Caco-2 (cell line): ENCODE measurements around the gene TRPM1. TPM values are rescaled to one million over a fixed set of nuclear protein-coding genes. Genes with fewer than 3 reads are reported as not detected.

ENCODE experiments used
- BruUV-seq: library from RNA; stranded (reverse); fragments of 400-500 nt; replicated peaks from 2 replicates; lab custom pipeline; 2021; lab: Mats Ljungman, UMichigan
- CTCF ChIA-PET: fragments of 300-600 bp; sonication (Branson Sonifier 250); formaldehyde crosslinking; loops from one replicate; lab custom pipeline; 2022; ENCODE audit warnings: antibody characterized with exemption; lab: Charles Lee
- POLR2A ChIA-PET: fragments of 300-600 bp; sonication (Branson Sonifier 250); formaldehyde crosslinking; loops from one replicate; lab custom pipeline; 2022; ENCODE audit warnings: antibody characterized with exemption; lab: Charles Lee
- DNase-seq, 2 experiments: peaks; one replicate each; pipeline versions ENCODE4 v3.0.0 to v3.0.0-alpha.2; 2020 to 2022
- H3K27me3 ChIP-seq: replicated peaks from 2 replicates; pipeline ENCODE4 v1.6.0; 2011; ENCODE audit warnings: low read length; ENCODE audit not compliant: control insufficient read depth, insufficient read depth
- H3K36me3 ChIP-seq: 2 replicates; pipeline ENCODE4 v1.5.1; 2011; ENCODE audit warnings: low read length; ENCODE audit not compliant: control insufficient read depth, insufficient read depth
- H3K4me1 ChIP-seq: fragments of 250-450 bp; sonication (Bioruptor Pico); 2 replicates; pipeline ENCODE4 v1.5.1; 2020; ENCODE audit warnings: mild to moderate bottlenecking
- H3K4me3 ChIP-seq: 2 replicates; pipeline ENCODE4 v1.5.1; 2011; ENCODE audit warnings: low read depth, mild to moderate bottlenecking, control low read depth, low read length
- H3K9me3 ChIP-seq: fragments of 250-450 bp; sonication (Bioruptor Pico); 2 replicates; pipeline ENCODE4 v1.5.1; 2020; ENCODE audit warnings: mild to moderate bottlenecking, moderate library complexity
- H3K27ac Mint-ChIP-seq: one replicate; pipeline ENCODE4 v1.8.0; 2022; ENCODE audit warnings: mixed read lengths; ENCODE audit not compliant: unreplicated experiment
- H3K27me3 Mint-ChIP-seq: one replicate; pipeline ENCODE4 v1.8.0; 2022; ENCODE audit warnings: mixed read lengths; ENCODE audit not compliant: insufficient read depth, unreplicated experiment
- H3K36me3 Mint-ChIP-seq: one replicate; pipeline ENCODE4 v1.8.0; 2022; ENCODE audit warnings: mild to moderate bottlenecking, mixed read lengths; ENCODE audit not compliant: insufficient read depth, unreplicated experiment
- H3K4me1 Mint-ChIP-seq: one replicate; pipeline ENCODE4 v1.8.0; 2022; ENCODE audit warnings: low read depth, mixed read lengths; ENCODE audit not compliant: unreplicated experiment
- H3K4me3 Mint-ChIP-seq: one replicate; pipeline ENCODE4 v1.8.0; 2022; ENCODE audit warnings: mild to moderate bottlenecking, moderate library complexity, mixed read lengths; ENCODE audit not compliant: unreplicated experiment
- H3K9me3 Mint-ChIP-seq: one replicate; pipeline ENCODE4 v1.8.0; 2022; ENCODE audit warnings: mixed read lengths; ENCODE audit not compliant: unreplicated experiment
- CTCF ChIP-seq, 2 experiments: fragments of 200-600 bp in 1 of 2; IDR thresholded peaks; 1 replicate in 1 of 2; 2 replicates in 1 of 2; pipeline versions ENCODE4 v1.5.1 to v1.8.0; 2011 to 2022; ENCODE audit warnings: antibody characterized with exemption in 1 of 2, control low read depth in 1 of 2, inconsistent platforms in 1 of 2, low read depth in 1 of 2, low read length in 1 of 2, mild to moderate bottlenecking in 1 of 2, moderate library complexity in 1 of 2; ENCODE audit not compliant: insufficient read depth in 1 of 2, severe bottlenecking in 1 of 2, unreplicated experiment in 1 of 2
- intact Hi-C: fragments of 100-400 bp; cut with micrococcal nuclease; formaldehyde crosslinking; loops from one replicate; pipeline ENCODE4 v1.10.0; 2022; ENCODE audit not compliant: unreplicated experiment
- total RNA-seq: library from RNA; stranded (reverse); gene quantifications from 2 replicates; pipeline ENCODE4 v1.2.3, GENCODE V29; 2022

The TRPM1 gene
- total RNA-seq, 1 experiment from 2014 or later: not detected

- peaks cover 27% of the 10 kb centered on the region for H3K9me3 Mint-ChIP-seq
- Histone ChIP-seq H3K4me3 (no peak overlapping the region), H3K36me3 (no peaks in the 10 kb centered on the region), H3K4me1 (peaks cover 17% of the 10 kb centered on the region), H3K27me3 (no peaks in the 10 kb centered on the region), H3K9me3 (peaks cover 14% of the 10 kb centered on the region)
- no peak overlapping the region for H3K4me3 Mint-ChIP-seq
- intact Hi-C loops: no loop called here
- ChIA-PET POLR2A (no interaction called here), CTCF (no interaction called here)
- no peak for TF ChIP-seq CTCF (IDR thresholded peaks at IDR 0.05; ENCODE audit: insufficient read depth in 1 of 2, low read depth in 1 of 2, low read length in 1 of 2, severe bottlenecking in 1 of 2, unreplicated experiment in 1 of 2)
- peaks cover 4% of the 10 kb centered on the region for H3K27me3 Mint-ChIP-seq
- H3K36me3 Mint-ChIP-seq: peaks cover 8% of the 10 kb centered on the region
- H3K27ac Mint-ChIP-seq: no peak overlapping the region
- no TSS peak for BruUV-seq
- no peak for DNase-seq
- H3K4me1 Mint-ChIP-seq: peaks cover 22% of the 10 kb centered on the region
These were observed 91.5 kb downstream of the TRPM1 start for GRCh38 chr15:31010036-31010435.

- Mint-ChIP-seq H3K9me3 (no peaks in the 10 kb centered on the region), H3K4me3 (no peak overlapping the region), H3K27me3 (peaks cover 4% of the 10 kb centered on the region), H3K27ac (no peak overlapping the region), H3K4me1 (peaks cover 11% of the 10 kb centered on the region), H3K36me3 (no peaks in the 10 kb centered on the region)
- H3K4me3 ChIP-seq: no peak overlapping the region
- DNase-seq: no peak
- H3K9me3 ChIP-seq: peaks cover 4% of the 10 kb centered on the region; the same call in 1 of the 2 replicates
- no peak for TF ChIP-seq CTCF (IDR thresholded peaks at IDR 0.05; ENCODE audit: insufficient read depth in 1 of 2, low read depth in 1 of 2, low read length in 1 of 2, severe bottlenecking in 1 of 2, unreplicated experiment in 1 of 2)
- H3K4me1 ChIP-seq: no peaks in the 10 kb centered on the region
- no TSS peak for BruUV-seq
- H3K36me3 ChIP-seq: no peaks in the 10 kb centered on the region
- POLR2A ChIA-PET: no interaction called here
- CTCF ChIA-PET: no interaction called here
- H3K27me3 ChIP-seq: no peaks in the 10 kb centered on the region
- intact Hi-C loops: no loop called here
These were observed 95.9 kb downstream of the TRPM1 start for GRCh38 chr15:31005660-31006059.

- no peaks in the 10 kb centered on the region for H3K9me3 ChIP-seq
- no peak for DNase-seq
- Mint-ChIP-seq H3K27ac (no peak overlapping the region), H3K36me3 (no peaks in the 10 kb centered on the region), H3K27me3 (peaks cover under 1% of the 10 kb centered on the region), H3K4me1 (peaks cover 11% of the 10 kb centered on the region), H3K9me3 (no peaks in the 10 kb centered on the region), H3K4me3 (no peak overlapping the region)
- no peak overlapping the region for H3K4me3 ChIP-seq
- POLR2A ChIA-PET: no interaction called here
- no peak for TF ChIP-seq CTCF (IDR thresholded peaks at IDR 0.05; ENCODE audit: insufficient read depth in 1 of 2, low read depth in 1 of 2, low read length in 1 of 2, severe bottlenecking in 1 of 2, unreplicated experiment in 1 of 2)
- H3K36me3 ChIP-seq: no peaks in the 10 kb centered on the region
- no peaks in the 10 kb centered on the region for H3K27me3 ChIP-seq
- BruUV-seq: no TSS peak
- no peaks in the 10 kb centered on the region for H3K4me1 ChIP-seq
- CTCF ChIA-PET: no interaction called here
- intact Hi-C loops: no loop called here
These were observed 97.2 kb downstream of the TRPM1 start for GRCh38 chr15:31004220-31004733.
